Mesenchymal stem cell (in vitro differentiated cells and primary cell): ENCODE results near the gene CNTNAP2.

Experiments used
- DNase-seq: peaks from one replicate; pipeline ENCODE4 v3.0.0-alpha.2; 2013
- H2AFZ ChIP-seq: one replicate; pipeline ENCODE4 v1.6.1; 2013; ENCODE audit warnings: low read depth, mild to moderate bottlenecking, control low read depth, inconsistent platforms, low read length, moderate library complexity
- H2AK5ac ChIP-seq: 2 replicates; pipeline ENCODE4 v1.6.1; 2013; ENCODE audit warnings: low read length, moderate library complexity, mild to moderate bottlenecking, inconsistent platforms; ENCODE audit not compliant: severe bottlenecking
- H2BK120ac ChIP-seq: one replicate; pipeline ENCODE4 v1.6.1; 2013; ENCODE audit warnings: low read depth, mild to moderate bottlenecking, inconsistent platforms, low read length, moderate library complexity
- H2BK12ac ChIP-seq, 2 experiments: one replicate each; pipeline ENCODE4 v1.6.1; 2013; ENCODE audit warnings: inconsistent platforms in 2 of 2, low read length in 2 of 2, mild to moderate bottlenecking in 2 of 2, moderate library complexity in 2 of 2, control low read depth in 1 of 2
- H2BK15ac ChIP-seq: one replicate; pipeline ENCODE4 v1.6.1; 2013; ENCODE audit warnings: mild to moderate bottlenecking, low read depth, inconsistent platforms; ENCODE audit not compliant: poor library complexity, severe bottlenecking
- H2BK5ac ChIP-seq: 2 replicates; pipeline ENCODE4 v1.6.1; 2013; ENCODE audit warnings: low read depth, mild to moderate bottlenecking, low read length, control low read depth, inconsistent platforms; ENCODE audit not compliant: poor library complexity, severe bottlenecking
- H3K14ac ChIP-seq, 2 experiments: one replicate each; pipeline ENCODE4 v1.6.1; 2013; ENCODE audit warnings: inconsistent platforms in 2 of 2, low read length in 2 of 2, control low read depth in 1 of 2, mild to moderate bottlenecking in 1 of 2, moderate library complexity in 1 of 2
- H3K18ac ChIP-seq, 2 experiments: one replicate each; pipeline ENCODE4 v1.6.1; 2013; ENCODE audit warnings: inconsistent platforms in 2 of 2, low read length in 2 of 2, control low read depth in 1 of 2, low read depth in 1 of 2, mild to moderate bottlenecking in 1 of 2
- H3K23ac ChIP-seq, 2 experiments: one replicate each; pipeline ENCODE4 v1.6.1; 2013; ENCODE audit warnings: inconsistent platforms in 2 of 2, low read length in 2 of 2, mild to moderate bottlenecking in 2 of 2, moderate library complexity in 2 of 2, control low read depth in 1 of 2
- H3K27ac ChIP-seq: 2 replicates; pipeline ENCODE4 v1.5.1; 2013; ENCODE audit warnings: mild to moderate bottlenecking, moderate library complexity, low read length, control low read depth, inconsistent platforms; ENCODE audit not compliant: poor library complexity, severe bottlenecking
- H3K27me3 ChIP-seq, 2 experiments: 2 replicates each; pipeline versions ENCODE4 v1.6.1 to v1.7.0; 2013; ENCODE audit warnings: low read length in 2 of 2, mild to moderate bottlenecking in 2 of 2, moderate library complexity in 2 of 2, control low read depth in 1 of 2, inconsistent platforms in 1 of 2; ENCODE audit not compliant: control insufficient read depth in 1 of 2, insufficient read depth in 1 of 2
- H3K36me3 ChIP-seq, 2 experiments: 2 replicates each; pipeline versions ENCODE4 v1.6.1 to v1.7.0; 2013; ENCODE audit warnings: low read length in 2 of 2, control low read depth in 1 of 2, inconsistent platforms in 1 of 2, low read depth in 1 of 2, mild to moderate bottlenecking in 1 of 2; ENCODE audit not compliant: insufficient read depth in 2 of 2, control insufficient read depth in 1 of 2
- H3K4ac ChIP-seq, 2 experiments: one replicate each; pipeline ENCODE4 v1.6.1; 2013; ENCODE audit warnings: inconsistent platforms in 2 of 2, low read length in 2 of 2, mild to moderate bottlenecking in 2 of 2, moderate library complexity in 2 of 2, control low read depth in 1 of 2, low read depth in 1 of 2
- H3K4me1 ChIP-seq: 2 replicates; pipeline ENCODE4 v1.6.1; 2013; ENCODE audit warnings: low read depth, low read length, control low read depth; ENCODE audit not compliant: control insufficient read depth, insufficient read depth
- H3K4me2 ChIP-seq: 2 replicates; pipeline ENCODE4 v1.6.1; 2013; ENCODE audit warnings: low read length, mild to moderate bottlenecking, inconsistent platforms; ENCODE audit not compliant: poor library complexity, severe bottlenecking
- H3K4me3 ChIP-seq, 2 experiments: 2 replicates each; pipeline versions ENCODE4 v1.5.1 to v1.7.0; 2013; ENCODE audit warnings: low read length in 2 of 2, mild to moderate bottlenecking in 2 of 2, control low read depth in 1 of 2, low read depth in 1 of 2; ENCODE audit not compliant: insufficient read depth in 1 of 2
- H3K79me1 ChIP-seq: replicated peaks from 2 replicates; pipeline ENCODE4 v1.6.1; 2013; ENCODE audit warnings: mild to moderate bottlenecking, control low read depth, low read length, inconsistent platforms; ENCODE audit not compliant: poor library complexity, severe bottlenecking
- H3K9ac ChIP-seq: 2 replicates; pipeline ENCODE4 v1.7.0; 2013; ENCODE audit warnings: mild to moderate bottlenecking, low read length, moderate library complexity
- H3K9me3 ChIP-seq: 2 replicates; pipeline ENCODE4 v1.7.0; 2013; ENCODE audit warnings: mild to moderate bottlenecking, low read length; ENCODE audit not compliant: control insufficient read depth
- H4K8ac ChIP-seq: one replicate; pipeline ENCODE4 v1.6.1; 2013; ENCODE audit warnings: inconsistent platforms, mild to moderate bottlenecking, low read length, moderate library complexity
- H4K91ac ChIP-seq: one replicate; pipeline ENCODE4 v1.6.1; 2013; ENCODE audit warnings: mild to moderate bottlenecking, low read length, inconsistent platforms
- WGBS: methylation state at CpG from one replicate; pipeline ENCODE4 v1.1.7; 2013; ENCODE audit warnings: mixed read lengths; 5-methylcytosine and 5-hydroxymethylcytosine counted together

Gene CNTNAP2

DNA sequence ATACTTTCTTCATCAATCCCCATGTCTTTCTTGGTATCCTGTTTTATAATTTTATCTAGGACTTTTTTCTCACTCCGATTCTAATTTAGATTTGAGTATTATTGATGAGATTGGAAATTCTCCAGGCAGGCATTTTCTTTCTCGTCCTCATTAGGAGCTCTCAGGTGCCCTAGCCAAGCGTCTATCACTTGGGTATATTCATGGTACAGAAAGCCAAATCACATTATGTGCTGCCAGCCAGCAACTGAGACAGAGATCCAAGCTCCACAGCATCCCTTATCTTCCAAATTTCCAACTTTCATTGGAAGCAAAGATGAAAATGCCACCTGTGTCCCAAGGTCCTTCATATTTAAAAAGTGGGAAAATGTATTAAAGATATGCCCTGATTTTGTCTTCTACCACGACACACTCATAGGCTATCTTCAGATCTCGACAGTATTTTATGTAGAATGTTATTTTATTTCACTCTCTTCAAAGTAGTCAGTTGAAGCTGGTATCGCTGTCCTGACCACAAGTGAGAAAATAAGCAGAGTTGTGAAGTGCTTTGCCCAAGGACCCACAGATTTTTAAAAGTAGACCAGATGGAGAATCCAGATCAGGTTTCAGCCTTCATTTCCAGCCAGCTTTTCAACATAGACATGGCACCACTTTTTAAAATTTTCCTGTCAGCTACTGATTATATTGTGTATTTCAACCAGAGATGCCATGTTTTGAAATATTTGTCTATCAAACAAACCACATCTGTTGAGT, 773.4 kb downstream of the CNTNAP2 start:
- no peak overlapping the region for H3K27ac ChIP-seq
- no peak overlapping the region for H3K23ac ChIP-seq
- no peak overlapping the region for H2BK12ac ChIP-seq
- H3K18ac ChIP-seq = no peak overlapping the region
- WGBS = 74% methylated on average over 4 of the region's 6 CpGs
- H2BK5ac ChIP-seq = no peak overlapping the region
- H2BK120ac ChIP-seq = no peak overlapping the region
- H3K4me3 ChIP-seq = no peak overlapping the region
- no peak overlapping the region for H4K8ac ChIP-seq
- H3K14ac ChIP-seq = no peak overlapping the region
- H3K79me1 ChIP-seq = no peaks in the 10 kb centered on the region
- H3K9ac ChIP-seq = no peak overlapping the region
- no peaks in the 10 kb centered on the region for H3K27me3 ChIP-seq
- no peaks in the 10 kb centered on the region for H3K4me1 ChIP-seq
- no peak overlapping the region for H3K4ac ChIP-seq
- no peak overlapping the region for H3K4me2 ChIP-seq
- no peak overlapping the region for H2AFZ ChIP-seq
- H2AK5ac ChIP-seq = no peak overlapping the region
- DNase-seq = no peak
- H2BK15ac ChIP-seq = no peak overlapping the region
- H3K36me3 ChIP-seq = no peaks in the 10 kb centered on the region
- peaks cover 27% of the 10 kb centered on the region for H3K9me3 ChIP-seq
- H4K91ac ChIP-seq = no peak overlapping the region

DNA sequence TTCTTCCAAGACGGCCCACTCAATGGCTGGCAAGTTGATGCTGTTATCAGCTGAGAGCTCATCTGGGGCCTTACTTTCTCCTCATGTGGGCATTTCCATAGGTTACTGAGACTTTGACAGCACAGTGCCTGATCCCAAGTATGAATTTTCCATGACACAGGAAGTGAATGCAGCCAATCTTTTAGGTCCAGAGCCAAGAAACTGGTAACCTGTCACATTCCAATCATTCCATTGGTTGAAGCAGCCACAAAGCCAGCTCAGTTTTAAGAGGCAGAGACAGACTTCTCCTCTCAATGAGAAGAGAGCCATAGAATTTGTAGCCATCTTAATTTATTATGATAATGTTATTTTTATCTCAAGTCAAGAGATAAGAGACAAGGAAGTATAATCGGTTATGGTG, 775.5 kb downstream of the CNTNAP2 start:
- no peak overlapping the region for H3K23ac ChIP-seq
- 82% methylated on average over 2 of the region's 2 CpGs for WGBS
- no peak overlapping the region for H2BK5ac ChIP-seq
- no peak overlapping the region for H3K14ac ChIP-seq
- H3K9me3 ChIP-seq = peaks cover 27% of the 10 kb centered on the region
- no peak overlapping the region for H3K4ac ChIP-seq
- no peaks in the 10 kb centered on the region for H3K4me1 ChIP-seq
- H2AK5ac ChIP-seq = no peak overlapping the region
- H4K8ac ChIP-seq = no peak overlapping the region
- no peaks in the 10 kb centered on the region for H3K36me3 ChIP-seq
- DNase-seq = no peak
- H3K9ac ChIP-seq = no peak overlapping the region
- no peak overlapping the region for H2AFZ ChIP-seq
- H4K91ac ChIP-seq = no peak overlapping the region
- H3K27me3 ChIP-seq = no peaks in the 10 kb centered on the region
- no peaks in the 10 kb centered on the region for H3K79me1 ChIP-seq
- no peak overlapping the region for H3K4me2 ChIP-seq
- H3K27ac ChIP-seq = peak overlapping the region; percentile 38
- no peak overlapping the region for H2BK12ac ChIP-seq
- H3K4me3 ChIP-seq = no peak overlapping the region
- H3K18ac ChIP-seq = no peak overlapping the region
- no peak overlapping the region for H2BK15ac ChIP-seq
- H2BK120ac ChIP-seq = no peak overlapping the region

DNA sequence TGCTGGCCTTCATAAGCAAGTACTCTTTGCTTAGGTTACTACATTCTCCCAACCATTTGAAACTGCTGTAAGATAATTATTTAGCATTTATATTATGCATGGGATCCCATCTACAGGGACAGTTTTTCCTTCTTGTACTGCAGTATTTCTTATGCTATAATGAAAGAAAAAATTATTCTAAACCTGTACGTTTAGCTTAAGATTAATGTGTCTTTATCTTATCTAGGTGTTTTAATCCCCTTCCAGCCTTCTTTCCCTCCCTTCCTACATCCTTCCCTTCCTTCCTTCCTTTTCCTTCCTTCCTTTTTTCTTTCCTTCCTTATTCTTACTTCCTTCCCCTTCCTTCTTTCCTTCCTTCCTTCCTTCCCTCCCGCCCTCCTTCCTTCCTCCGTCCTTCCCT, 778.3 kb downstream of the CNTNAP2 start:
- H3K27ac ChIP-seq = no peak overlapping the region
- H3K27me3 ChIP-seq = no peaks in the 10 kb centered on the region
- H3K23ac ChIP-seq = no peak overlapping the region
- H3K9me3 ChIP-seq = peaks cover 20% of the 10 kb centered on the region
- H3K36me3 ChIP-seq = no peaks in the 10 kb centered on the region
- H2BK120ac ChIP-seq = no peak overlapping the region
- H3K14ac ChIP-seq = no peak overlapping the region
- no peak overlapping the region for H2BK12ac ChIP-seq
- no peak overlapping the region for H3K4ac ChIP-seq
- H2BK15ac ChIP-seq = no peak overlapping the region
- DNase-seq = no peak
- no peak overlapping the region for H3K4me2 ChIP-seq
- H2AFZ ChIP-seq = no peak overlapping the region
- 79% methylated on average over 3 of the region's 3 CpGs for WGBS
- H3K9ac ChIP-seq = no peak overlapping the region
- no peaks in the 10 kb centered on the region for H3K4me1 ChIP-seq
- H3K4me3 ChIP-seq = no peak overlapping the region
- H4K8ac ChIP-seq = no peak overlapping the region
- H3K18ac ChIP-seq = no peak overlapping the region
- H3K79me1 ChIP-seq = no peaks in the 10 kb centered on the region
- no peak overlapping the region for H2BK5ac ChIP-seq
- no peak overlapping the region for H2AK5ac ChIP-seq
- no peak overlapping the region for H4K91ac ChIP-seq

DNA sequence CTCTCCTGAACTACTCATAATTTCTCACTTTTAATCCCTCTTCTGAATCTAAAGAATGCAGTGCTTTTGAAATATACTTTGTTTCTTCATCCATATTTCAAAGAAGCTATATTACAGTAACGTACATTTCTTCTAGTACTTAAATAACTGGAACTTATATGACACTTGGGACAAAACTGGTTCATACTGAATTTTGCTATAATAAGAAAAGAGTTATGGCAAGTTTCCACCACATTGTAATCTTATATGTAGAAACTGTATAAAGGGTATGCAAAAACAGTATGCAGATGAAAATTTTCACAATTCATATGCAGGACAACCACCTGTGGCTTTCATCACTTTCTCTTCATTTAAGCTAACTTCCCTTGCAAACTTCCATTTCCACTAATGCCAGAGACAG, 785.7 kb downstream of the CNTNAP2 start:
- Histone ChIP-seq H4K91ac (no peak overlapping the region), H3K27me3 (no peaks in the 10 kb centered on the region), H3K9me3 (peaks cover 26% of the 10 kb centered on the region), H2AFZ (no peak overlapping the region), H3K4ac (no peak overlapping the region), H3K4me2 (no peak overlapping the region), H3K79me1 (no peaks in the 10 kb centered on the region), H3K4me1 (no peaks in the 10 kb centered on the region), H3K4me3 (no peak overlapping the region), H3K14ac (no peak overlapping the region), H3K18ac (no peak overlapping the region), H3K23ac (no peak overlapping the region), H2AK5ac (no peak overlapping the region), H2BK15ac (no peak overlapping the region), H2BK12ac (no peak overlapping the region), H3K27ac (no peak overlapping the region), H3K36me3 (no peaks in the 10 kb centered on the region), H2BK5ac (no peak overlapping the region), H3K9ac (no peak overlapping the region), H2BK120ac (no peak overlapping the region), H4K8ac (no peak overlapping the region)
- no peak for DNase-seq
- no CpG with 5 or more reads among the region's 1 CpG for WGBS
